Fibroblast of villous mesenchyme (primary cell): ENCODE results near the gene FOXF1. TPM values are rescaled to one million over a fixed set of nuclear protein-coding genes. Genes with fewer than 3 reads are reported as not detected.

Experiments
- DNase-seq: peaks from one replicate; pipeline ENCODE4 v3.0.0-alpha.2; 2010; ENCODE audit warnings: low read depth
- H3K4me3 ChIP-seq: 2 replicates; pipeline ENCODE4 v1.5.1; 2011; ENCODE audit warnings: low read depth, mild to moderate bottlenecking, low read length
- total RNA-seq: library from RNA; depleted of rRNA; stranded (reverse); fragments of >200 nt; gene quantifications from 2 replicates; pipeline ENCODE4 v1.2.3, GENCODE V29; 2012
- TF ChIP-seq, protein P1 (sequence below): IDR thresholded peaks from 2 replicates; pipeline ENCODE4 v1.5.1; 2012; ENCODE audit warnings: low read depth, mild to moderate bottlenecking, low read length; ENCODE audit not compliant: insufficient read depth

The FOXF1 gene
- total RNA-seq, 1 donor: 5.2 TPM

DNA sequence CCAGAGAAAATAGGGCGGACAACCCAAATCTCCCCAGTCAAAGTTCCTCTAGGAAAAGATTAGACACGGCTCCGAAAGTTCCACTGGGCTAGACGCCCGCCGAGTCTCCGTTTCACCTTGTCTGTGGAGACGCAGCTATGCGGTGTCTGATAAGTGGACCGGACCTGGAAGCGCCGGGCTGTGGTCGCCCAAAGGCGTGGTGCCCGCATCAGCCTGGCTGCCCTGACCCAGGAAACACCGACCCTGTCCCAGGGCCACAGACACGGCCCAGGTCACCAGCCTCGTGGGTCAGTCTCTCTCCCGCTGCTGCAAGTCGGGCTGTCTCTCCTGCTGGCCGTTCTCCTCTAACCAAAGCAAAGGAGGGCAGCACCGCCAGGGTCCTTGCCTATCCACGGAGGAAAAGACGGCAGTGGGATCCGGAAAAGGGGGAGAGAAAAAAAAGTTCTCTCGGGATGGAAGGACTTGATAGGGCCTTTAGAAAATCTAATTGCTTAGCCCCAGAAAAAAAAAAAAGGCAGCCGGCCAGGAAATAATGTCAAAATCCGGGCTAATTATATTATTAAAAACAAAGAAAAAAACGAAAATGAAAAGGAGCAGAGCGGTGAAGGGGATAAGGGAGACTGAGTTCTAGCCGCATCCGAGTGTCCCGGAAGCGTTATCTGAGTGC lies 13.9 kb upstream of the FOXF1 start:
- no peak for DNase-seq
- peak overlapping the region; percentile 42 for H3K4me3 ChIP-seq
- TF ChIP-seq, protein P1, sequence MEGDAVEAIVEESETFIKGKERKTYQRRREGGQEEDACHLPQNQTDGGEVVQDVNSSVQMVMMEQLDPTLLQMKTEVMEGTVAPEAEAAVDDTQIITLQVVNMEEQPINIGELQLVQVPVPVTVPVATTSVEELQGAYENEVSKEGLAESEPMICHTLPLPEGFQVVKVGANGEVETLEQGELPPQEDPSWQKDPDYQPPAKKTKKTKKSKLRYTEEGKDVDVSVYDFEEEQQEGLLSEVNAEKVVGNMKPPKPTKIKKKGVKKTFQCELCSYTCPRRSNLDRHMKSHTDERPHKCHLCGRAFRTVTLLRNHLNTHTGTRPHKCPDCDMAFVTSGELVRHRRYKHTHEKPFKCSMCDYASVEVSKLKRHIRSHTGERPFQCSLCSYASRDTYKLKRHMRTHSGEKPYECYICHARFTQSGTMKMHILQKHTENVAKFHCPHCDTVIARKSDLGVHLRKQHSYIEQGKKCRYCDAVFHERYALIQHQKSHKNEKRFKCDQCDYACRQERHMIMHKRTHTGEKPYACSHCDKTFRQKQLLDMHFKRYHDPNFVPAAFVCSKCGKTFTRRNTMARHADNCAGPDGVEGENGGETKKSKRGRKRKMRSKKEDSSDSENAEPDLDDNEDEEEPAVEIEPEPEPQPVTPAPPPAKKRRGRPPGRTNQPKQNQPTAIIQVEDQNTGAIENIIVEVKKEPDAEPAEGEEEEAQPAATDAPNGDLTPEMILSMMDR: no peak

DNA sequence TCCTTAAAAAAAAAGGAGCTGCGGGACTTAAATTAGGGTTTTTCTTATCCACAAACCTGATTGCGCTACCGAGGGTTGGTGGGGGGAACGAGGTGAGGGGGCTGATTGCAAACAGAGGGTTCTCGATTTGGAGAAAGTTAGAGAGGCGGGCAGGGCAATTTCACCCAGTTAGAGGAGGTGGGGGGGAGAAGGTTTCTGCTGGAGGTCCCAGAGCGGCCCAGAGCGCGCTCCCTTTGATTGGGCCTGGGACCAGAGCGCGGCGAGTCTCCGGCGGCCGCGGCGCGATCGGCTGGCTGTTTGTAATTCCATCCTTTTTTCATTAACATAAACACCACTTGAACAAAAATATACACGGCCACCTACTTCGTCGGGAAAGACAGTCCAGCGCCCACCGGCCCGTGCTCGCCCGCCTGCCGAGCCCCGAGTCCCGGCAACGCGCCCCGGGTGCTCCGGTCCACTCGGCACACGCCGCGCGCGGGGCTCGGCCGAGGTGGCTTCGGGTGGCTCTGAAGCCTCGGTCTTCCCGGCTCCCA lies 13.3 kb upstream of the FOXF1 start:
- no peak for DNase-seq
- H3K4me3 ChIP-seq: peak overlapping the region; percentile 42
- TF ChIP-seq, protein P1: no peak

DNA sequence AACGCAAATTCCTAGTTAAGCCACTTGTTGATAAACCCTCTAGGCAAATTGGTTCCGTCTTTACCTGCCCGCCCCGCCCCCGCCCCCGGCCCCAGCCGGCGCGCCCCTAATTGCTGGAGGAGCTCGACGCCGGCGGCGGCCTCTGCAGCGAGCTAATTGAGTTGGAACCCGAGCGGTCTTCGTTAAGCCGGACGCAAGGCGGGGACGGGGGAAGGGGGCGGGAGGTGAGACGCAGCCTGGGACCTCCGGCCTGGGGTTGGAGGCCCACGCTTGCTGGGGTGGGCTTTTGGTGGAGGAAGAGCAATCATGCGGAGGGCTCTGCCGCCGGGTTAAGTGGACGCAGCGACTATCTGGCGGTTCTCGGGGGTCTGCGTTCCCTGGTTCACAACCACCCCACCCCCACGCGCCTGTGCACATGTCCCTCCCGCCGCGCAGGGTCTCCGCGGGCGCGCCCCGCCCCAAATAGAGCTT lies 12.7 kb upstream of the FOXF1 start:
- TF ChIP-seq, protein P1: no peak
- DNase-seq: no peak
- peak overlapping the region; percentile 42 for H3K4me3 ChIP-seq

DNA sequence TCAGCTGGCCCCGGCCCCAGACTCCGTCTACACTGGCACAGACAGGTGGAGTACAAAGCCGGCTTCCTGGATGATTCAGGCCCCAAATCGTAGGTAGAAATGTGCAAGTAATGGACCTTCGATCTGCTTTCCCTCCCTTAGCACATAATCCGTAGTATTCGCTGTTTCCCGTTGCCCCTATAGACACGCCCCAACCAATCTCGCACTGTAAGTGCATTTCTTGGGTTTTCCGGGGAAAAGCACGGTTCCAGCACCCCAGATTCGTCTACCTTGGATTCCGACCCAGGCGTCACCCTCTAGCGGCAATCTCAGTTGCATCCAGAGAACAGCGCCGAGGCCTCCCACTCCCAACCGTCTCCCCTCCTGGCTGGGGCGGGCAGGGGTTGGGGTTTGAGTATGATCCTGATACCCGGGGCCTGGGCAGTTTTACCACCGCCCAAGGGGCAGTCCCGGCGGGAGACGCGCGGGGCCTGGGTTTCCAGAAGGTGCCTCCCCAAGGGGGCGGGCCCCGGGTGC lies 12.1 kb upstream of the FOXF1 start:
- no peak for DNase-seq
- peak overlapping the region; percentile 41 for H3K4me3 ChIP-seq
- TF ChIP-seq, protein P1: peak; percentile 23

GRCh38 chr16:86498671-86499439 lies 11.5 kb upstream of the FOXF1 start:
- peak overlapping the region; percentile 41 for H3K4me3 ChIP-seq
- peak; percentile 67 for DNase-seq
- TF ChIP-seq, protein P1: no peak

DNA sequence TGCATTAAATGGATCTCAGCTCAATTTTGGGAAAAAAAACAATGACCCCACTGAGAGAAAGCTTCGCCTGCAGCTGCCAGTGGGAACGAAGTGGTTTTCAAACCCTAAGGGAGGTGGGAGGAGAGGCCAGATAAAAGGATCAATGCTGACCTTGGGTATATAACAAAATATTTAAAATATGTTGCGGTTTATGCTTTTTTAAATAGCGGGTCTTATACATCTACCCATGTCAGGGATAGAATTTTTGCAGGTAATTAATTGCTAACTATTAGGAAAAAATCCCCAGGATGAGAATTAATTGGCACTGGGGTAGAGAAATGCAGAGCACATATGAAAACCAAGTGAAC lies 10.9 kb upstream of the FOXF1 start:
- TF ChIP-seq, protein P1: no peak
- H3K4me3 ChIP-seq: peak overlapping the region; percentile 41
- DNase-seq: no peak
